ENCODE data around the gene GTF2H4. TPM values are rescaled to one million over a fixed set of nuclear protein-coding genes. Genes with fewer than 3 reads are reported as not detected.
"Not testable (repeated sequence)": the region's sequence is repeated elsewhere in the genome, so short reads cannot be mapped to it uniquely, and the experiment has no call there.

Gene GTF2H4
- total RNA-seq, 2 donors from 2014 or later, result 29.4 to 49.5 TPM

- Mint-ChIP-seq H3K36me3 (peaks cover 14% of the 10 kb centered on the region), H3K27me3 (no peaks in the 10 kb centered on the region), H3K27ac (peak overlapping the region in 1 of 2 donors; percentile 31), H3K4me1 (ENCODE audit: low read depth in 2 of 2) (peaks cover 38 to 40% of the 10 kb centered on the region in 2 donors), H3K4me3 (peak overlapping the region; percentile 94), H3K9me3 (no peaks in the 10 kb centered on the region)
- DNase-seq (ENCODE audit: low spot score) (no peak), ATAC-seq (no peak)
These were observed 5.7 kb downstream of the GTF2H4 start for GRCh38 chr6:30913721-30914075.

- H3K27ac Mint-ChIP-seq, result peak within 1 kb of the TSS; percentile 78 to 89
- H3K9me3 Mint-ChIP-seq, result no peaks in the 10 kb centered on the region
- ATAC-seq (peak; percentile 97 to 98), DNase-seq (ENCODE audit: low spot score) (peak; percentile 93)
- H3K4me3 Mint-ChIP-seq, result peak within 1 kb of the TSS; percentile 94
- H3K36me3 Mint-ChIP-seq, result peaks cover 19% of the 10 kb centered on the region
- peaks cover 33 to 35% of the 10 kb centered on the region in 2 donors for H3K4me1 Mint-ChIP-seq (ENCODE audit: low read depth in 2 of 2)
- H3K27me3 Mint-ChIP-seq, result no peaks in the 10 kb centered on the region
These were observed 6.3 kb downstream of the GTF2H4 start, which contains the start of gene VARS2 for GRCh38 chr6:30914076-30914853. VARS2 (plus strand) TSS chr6:30914238; CDS start chr6:30914837, 599 bp downstream.

- H3K9me3 Mint-ChIP-seq, result no peaks in the 10 kb centered on the region
- peaks cover 33 to 34% of the 10 kb centered on the region in 2 donors for H3K4me1 Mint-ChIP-seq (ENCODE audit: low read depth in 2 of 2)
- H3K27me3 Mint-ChIP-seq, result no peaks in the 10 kb centered on the region
- H3K27ac Mint-ChIP-seq, result peak overlapping the region; percentile 78 to 89
- no peak for DNase-seq (ENCODE audit: low spot score)
- peaks cover 19% of the 10 kb centered on the region for H3K36me3 Mint-ChIP-seq
- peak overlapping the region; percentile 94 for H3K4me3 Mint-ChIP-seq
- ATAC-seq, result no peak
These were observed 7.0 kb downstream of the GTF2H4 start for GRCh38 chr6:30914854-30915590.

- ATAC-seq (no peak), DNase-seq (ENCODE audit: low spot score) (no peak)
- Mint-ChIP-seq H3K4me1 (ENCODE audit: low read depth in 2 of 2) (peaks cover 33 to 34% of the 10 kb centered on the region in 2 donors), H3K4me3 (peak overlapping the region; percentile 94), H3K27ac (peak overlapping the region; percentile 78 to 89), H3K9me3 (no peaks in the 10 kb centered on the region), H3K27me3 (no peaks in the 10 kb centered on the region), H3K36me3 (peaks cover 19% of the 10 kb centered on the region)
These were observed 7.6 kb downstream of the GTF2H4 start for GRCh38 chr6:30915591-30915946.

DNA sequence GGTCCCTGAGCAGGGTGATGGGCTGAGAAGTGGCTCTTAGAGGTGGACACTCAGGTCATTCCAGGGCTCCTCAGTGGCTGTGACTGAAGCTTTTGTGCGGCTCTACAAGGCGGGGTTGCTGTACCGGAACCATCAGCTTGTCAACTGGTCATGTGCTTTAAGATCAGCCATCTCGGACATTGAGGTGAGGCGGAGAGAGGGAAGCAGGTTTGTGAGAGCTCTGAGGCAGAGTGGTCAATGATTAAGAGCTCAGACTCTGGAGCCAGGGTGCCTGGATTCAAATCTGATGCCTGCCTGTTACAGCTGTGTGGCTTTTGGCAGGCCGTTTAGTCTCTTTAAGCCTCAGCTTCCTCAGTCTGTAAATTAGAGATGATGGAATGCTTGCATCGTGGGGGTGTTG is 9.0 kb downstream of the GTF2H4 start:
- H3K9me3 Mint-ChIP-seq, result no peaks in the 10 kb centered on the region
- H3K27me3 Mint-ChIP-seq, result no peaks in the 10 kb centered on the region
- no peak overlapping the region for H3K4me3 Mint-ChIP-seq
- no peak overlapping the region for H3K27ac Mint-ChIP-seq
- ATAC-seq, result no peak
- peaks cover 13% of the 10 kb centered on the region for H3K36me3 Mint-ChIP-seq
- peaks cover 33 to 34% of the 10 kb centered on the region in 2 donors for H3K4me1 Mint-ChIP-seq (ENCODE audit: low read depth in 2 of 2)
- DNase-seq (ENCODE audit: low spot score), result no peak

DNA sequence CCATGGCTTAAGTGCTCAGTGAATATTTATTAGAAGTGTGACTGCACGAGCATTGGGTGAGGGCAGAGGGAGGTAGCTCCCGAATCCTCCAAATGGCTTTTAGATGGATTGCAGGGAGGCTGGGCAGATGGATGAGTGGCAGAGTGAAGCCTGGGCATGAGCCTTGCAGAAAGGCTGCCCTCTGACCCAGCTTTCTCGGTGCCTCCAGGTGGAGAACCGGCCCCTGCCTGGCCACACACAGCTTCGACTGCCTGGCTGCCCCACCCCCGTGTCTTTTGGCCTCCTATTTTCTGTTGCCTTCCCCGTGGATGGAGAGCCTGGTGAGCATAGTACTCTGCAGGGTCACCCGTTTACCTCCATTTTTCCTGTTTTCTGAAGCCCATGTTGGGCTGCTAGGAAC is 9.5 kb downstream of the GTF2H4 start:
- H3K36me3 Mint-ChIP-seq, result peaks cover 8% of the 10 kb centered on the region
- no peaks in the 10 kb centered on the region for H3K9me3 Mint-ChIP-seq
- H3K27me3 Mint-ChIP-seq, result no peaks in the 10 kb centered on the region
- no peak for DNase-seq (ENCODE audit: low spot score)
- no peak for ATAC-seq
- H3K4me1 Mint-ChIP-seq (ENCODE audit: low read depth in 2 of 2), result peaks cover 30 to 33% of the 10 kb centered on the region in 2 donors
- no peak overlapping the region for H3K27ac Mint-ChIP-seq
- H3K4me3 Mint-ChIP-seq, result no peak overlapping the region

DNA sequence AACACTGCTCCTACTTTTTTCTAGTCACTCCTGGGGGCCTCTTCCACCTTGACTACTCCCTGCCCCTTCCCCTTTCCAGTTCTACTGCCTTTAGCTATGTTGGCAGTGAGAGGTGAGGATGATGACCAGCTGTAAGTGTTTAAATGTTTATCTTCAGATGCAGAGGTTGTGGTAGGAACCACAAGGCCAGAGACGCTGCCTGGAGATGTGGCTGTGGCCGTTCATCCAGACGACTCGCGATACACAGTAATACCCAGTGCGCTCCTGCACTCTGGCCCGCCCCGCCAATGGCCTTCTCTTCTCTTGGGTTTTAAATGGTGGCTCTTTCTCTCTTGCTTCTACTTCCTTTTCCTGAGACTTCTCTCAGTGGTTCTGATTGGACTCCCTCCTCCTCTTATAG is 10.7 kb downstream of the GTF2H4 start:
- H3K27ac Mint-ChIP-seq, result no peak overlapping the region
- DNase-seq (ENCODE audit: low spot score) (no peak), ATAC-seq (no peak)
- peaks cover 26% of the 10 kb centered on the region in 2 donors for H3K4me1 Mint-ChIP-seq (ENCODE audit: low read depth in 2 of 2)
- no peak overlapping the region for H3K4me3 Mint-ChIP-seq
- peaks cover 6% of the 10 kb centered on the region for H3K36me3 Mint-ChIP-seq
- H3K27me3 Mint-ChIP-seq, result no peaks in the 10 kb centered on the region
- no peaks in the 10 kb centered on the region for H3K9me3 Mint-ChIP-seq

- Mint-ChIP-seq H3K4me3 (no peak overlapping the region), H3K27ac (no peak overlapping the region), H3K36me3 (peaks cover 6% of the 10 kb centered on the region), H3K4me1 (ENCODE audit: low read depth in 2 of 2) (peaks cover 0 to 2% of the 10 kb centered on the region in 2 donors), H3K27me3 (no peaks in the 10 kb centered on the region), H3K9me3 (no peaks in the 10 kb centered on the region)
- ATAC-seq (no peak), DNase-seq (ENCODE audit: low spot score) (no peak)
These were observed 14.4 kb downstream of the GTF2H4 start for GRCh38 chr6:30922447-30922852.

DNA sequence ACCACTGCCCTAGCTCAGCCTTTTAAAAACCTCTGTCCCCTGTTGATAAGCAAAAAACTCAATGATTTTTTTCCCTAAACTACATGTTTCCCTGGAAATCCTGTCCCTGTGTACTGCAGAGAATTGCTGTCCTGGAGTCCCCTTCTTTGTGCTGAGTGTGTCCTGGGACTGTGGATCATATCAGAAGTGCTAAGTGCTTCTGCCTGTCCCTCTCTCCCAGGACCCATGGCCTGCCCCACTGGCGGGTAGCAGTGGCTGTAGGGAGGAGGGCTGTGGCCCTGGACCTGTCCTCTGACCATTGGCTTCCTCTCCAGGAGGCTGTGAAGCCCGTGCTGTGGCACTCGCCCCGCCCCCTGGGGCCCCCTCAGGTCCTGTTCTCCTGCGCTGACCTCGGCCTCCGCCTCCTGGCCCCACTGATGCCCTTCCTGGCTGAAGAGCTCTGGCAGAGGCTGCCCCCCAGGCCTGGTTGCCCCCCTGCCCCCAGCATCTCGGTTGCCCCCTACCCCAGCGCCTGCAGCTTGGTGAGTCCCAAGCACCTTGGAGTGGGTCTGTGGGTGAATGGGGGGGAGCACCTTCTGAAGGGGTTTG is 16.1 kb downstream of the GTF2H4 start:
- H3K4me3 Mint-ChIP-seq; H3K27me3 Mint-ChIP-seq; H3K4me1 Mint-ChIP-seq (ENCODE audit: low read depth in 2 of 2); ATAC-seq; H3K36me3 Mint-ChIP-seq; H3K9me3 Mint-ChIP-seq; H3K27ac Mint-ChIP-seq; DNase-seq (ENCODE audit: low spot score): not testable (repeated sequence)

DNA sequence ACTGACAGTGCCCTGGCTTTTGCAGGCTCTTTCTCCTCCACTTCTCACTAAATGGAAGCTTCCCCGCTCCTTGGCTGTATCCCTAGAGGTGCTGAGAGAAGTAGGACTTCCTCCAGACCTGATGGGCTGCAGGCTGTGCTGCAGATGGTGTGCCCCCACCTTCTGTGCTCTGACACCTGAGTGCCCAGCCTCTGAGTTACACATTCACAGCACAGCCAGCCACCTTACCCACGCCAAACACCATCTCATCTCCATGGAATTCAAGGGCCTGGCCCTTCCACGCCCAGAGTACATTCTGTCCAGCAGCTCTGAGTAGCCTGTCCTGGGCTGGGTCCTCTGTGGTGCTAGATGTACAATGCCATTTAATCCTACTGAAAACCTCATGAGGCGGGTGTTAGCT is 18.6 kb downstream of the GTF2H4 start:
- no peak for ATAC-seq
- H3K27ac Mint-ChIP-seq, result no peak overlapping the region
- peaks cover 8% of the 10 kb centered on the region for H3K36me3 Mint-ChIP-seq

DNA sequence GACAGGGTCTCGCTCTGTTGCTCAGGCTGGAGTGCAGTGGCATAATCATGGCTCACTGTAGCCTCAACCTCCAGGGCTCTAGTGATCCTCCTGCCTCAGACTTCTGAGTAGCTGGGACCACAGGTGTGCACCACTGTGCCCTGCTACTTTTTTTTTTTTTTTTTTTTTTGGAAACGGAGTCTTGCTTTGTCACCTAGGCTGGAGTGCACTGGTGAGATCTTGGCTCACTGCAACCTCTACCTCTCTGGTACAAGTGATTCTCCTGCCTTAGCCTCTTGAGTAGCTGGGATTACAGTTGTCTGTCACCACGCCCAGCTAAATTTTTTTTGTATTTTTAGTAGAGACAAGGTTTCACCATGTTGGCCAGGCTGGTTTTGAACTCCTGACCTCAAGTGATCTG is 19.1 kb downstream of the GTF2H4 start:
- H3K27me3 Mint-ChIP-seq; H3K27ac Mint-ChIP-seq; H3K9me3 Mint-ChIP-seq; DNase-seq (ENCODE audit: low spot score); H3K36me3 Mint-ChIP-seq; H3K4me3 Mint-ChIP-seq; H3K4me1 Mint-ChIP-seq (ENCODE audit: low read depth in 2 of 2); ATAC-seq: not testable (repeated sequence)

More for the DNA sequence above, 18.6 kb downstream of the GTF2H4 start:
- no peak for DNase-seq (ENCODE audit: low spot score)
- Mint-ChIP-seq H3K27me3 (peaks cover 0 to 2% of the 10 kb centered on the region in 2 donors), H3K4me1 (ENCODE audit: low read depth in 2 of 2) (peaks cover 0 to 3% of the 10 kb centered on the region in 2 donors), H3K9me3 (peaks cover 4% of the 10 kb centered on the region), H3K4me3 (no peak overlapping the region)

- no peak for ATAC-seq
- H3K27ac Mint-ChIP-seq, result no peak overlapping the region
- H3K4me3 Mint-ChIP-seq, result no peak overlapping the region
- peaks cover 0 to 3% of the 10 kb centered on the region in 2 donors for H3K4me1 Mint-ChIP-seq (ENCODE audit: low read depth in 2 of 2)
- H3K36me3 Mint-ChIP-seq, result peaks cover 8% of the 10 kb centered on the region
- DNase-seq (ENCODE audit: low spot score), result no peak
- peaks cover 4% of the 10 kb centered on the region for H3K9me3 Mint-ChIP-seq
- peaks cover 0 to 4% of the 10 kb centered on the region in 2 donors for H3K27me3 Mint-ChIP-seq
These were observed 20.7 kb downstream of the GTF2H4 start for GRCh38 chr6:30928677-30929076.

GRCh38 chr6:30930506-30930905 is 22.5 kb downstream of the GTF2H4 start:
- Mint-ChIP-seq H3K27ac (no peak overlapping the region), H3K27me3 (peaks cover 0 to 7% of the 10 kb centered on the region in 2 donors), H3K4me3 (no peak overlapping the region), H3K9me3 (peaks cover 4% of the 10 kb centered on the region), H3K4me1 (ENCODE audit: low read depth in 2 of 2) (peaks cover 0 to 3% of the 10 kb centered on the region in 2 donors), H3K36me3 (peaks cover 8% of the 10 kb centered on the region)
- DNase-seq (ENCODE audit: low spot score) (no peak), ATAC-seq (no peak)

GRCh38 chr6:30931272-30931671 is 23.3 kb downstream of the GTF2H4 start:
- no peak for DNase-seq (ENCODE audit: low spot score)
- peaks cover 0 to 3% of the 10 kb centered on the region in 2 donors for H3K4me1 Mint-ChIP-seq (ENCODE audit: low read depth in 2 of 2)
- peaks cover 8% of the 10 kb centered on the region for H3K36me3 Mint-ChIP-seq
- no peak overlapping the region for H3K4me3 Mint-ChIP-seq
- no peak for ATAC-seq
- peaks cover 4% of the 10 kb centered on the region for H3K9me3 Mint-ChIP-seq
- H3K27me3 Mint-ChIP-seq, result peaks cover 5 to 9% of the 10 kb centered on the region in 2 donors
- no peak overlapping the region for H3K27ac Mint-ChIP-seq

All from natural killer cell treated with Interleukin-12 subunit alpha and Interleukin-12 subunit beta and Interleukin-15 and Interleukin-18, amount 100 ng/mL, for 72 hours (primary cell).